Left lobe of liver (tissue), 2 donors: ENCODE results near the gene INPP5K. TPM values are rescaled to one million over a fixed set of nuclear protein-coding genes. Genes with fewer than 3 reads are reported as not detected.
"Not testable (repeated sequence)": the region's sequence is repeated elsewhere in the genome, so short reads cannot be mapped to it uniquely, and the experiment has no call there.

Experiments used
- ATAC-seq: fragments of 200-7000 bp; cut with Tn5 transposase; one replicate; pipeline ENCODE4 v1.9.1; 2020; ENCODE audit warnings: mild to moderate bottlenecking, moderate library complexity
- DNase-seq: peaks from one replicate; pipeline ENCODE4 v3.0.0-alpha.2; 2020; ENCODE audit warnings: low spot score
- total RNA-seq: library from RNA; stranded (reverse); gene quantifications from one replicate; pipeline ENCODE4 v1.2.1, GENCODE V29; 2021
- donor health status: DM: no; HTN: no; CAD: no; lungs with moderate emphysema.
- donor health status: DM: no; HTN: yes; CAD: no.

Gene INPP5K
- total RNA-seq, 1 donor from 2014 or later, result 11.9 TPM

DNA sequence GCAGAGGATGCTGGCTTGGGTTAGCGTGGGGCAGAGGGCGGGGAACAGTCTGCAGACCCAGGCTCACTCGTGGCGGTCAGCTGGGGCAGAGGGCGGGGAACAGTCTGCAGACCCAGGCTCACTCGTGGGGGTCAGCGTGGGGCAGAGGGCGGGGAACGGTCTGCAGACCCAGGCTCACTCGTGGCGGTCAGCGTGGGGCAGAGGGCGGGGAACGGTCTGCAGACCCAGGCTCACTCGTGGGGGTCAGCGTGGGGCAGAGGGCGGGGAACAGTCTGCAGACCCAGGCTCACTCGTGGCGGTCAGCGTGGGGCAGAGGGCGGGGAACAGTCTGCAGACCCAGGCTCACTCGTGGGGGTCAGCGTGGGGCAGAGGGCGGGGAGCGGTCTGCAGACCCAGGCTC lies 7.7 kb downstream of the INPP5K start:
- DNase-seq, ATAC-seq: not testable (repeated sequence)

DNA sequence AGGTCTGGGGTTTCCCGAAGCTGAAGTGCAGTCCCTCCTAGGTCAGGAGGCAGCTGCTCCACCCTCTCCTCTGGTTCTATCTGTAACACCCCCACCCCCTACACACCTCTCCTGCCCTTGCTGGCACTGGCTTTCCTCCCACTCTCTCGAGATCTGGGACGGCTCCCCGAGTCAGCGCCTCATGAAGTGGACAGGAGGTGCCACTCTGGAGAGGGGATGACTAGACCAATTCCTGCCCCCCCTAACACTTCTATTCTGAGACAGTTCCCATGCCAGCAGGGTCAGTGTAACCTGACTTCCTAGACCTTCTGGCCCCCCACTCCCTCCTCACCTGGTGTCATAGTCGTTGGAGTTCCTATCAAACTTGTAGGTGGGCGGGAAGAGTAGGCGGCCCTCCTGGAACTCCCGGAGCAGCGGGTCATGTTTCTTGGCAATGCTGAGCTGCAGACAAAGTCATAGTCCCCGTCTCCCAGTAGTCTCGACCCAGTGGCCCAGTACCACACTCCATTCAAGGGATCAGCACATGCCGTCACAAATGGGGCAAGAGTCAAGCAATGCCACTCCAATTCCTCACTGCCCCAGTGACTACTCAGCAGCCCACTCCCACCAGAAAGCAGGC lies 9.7 kb downstream of the INPP5K start:
- ATAC-seq, result no peak

DNA sequence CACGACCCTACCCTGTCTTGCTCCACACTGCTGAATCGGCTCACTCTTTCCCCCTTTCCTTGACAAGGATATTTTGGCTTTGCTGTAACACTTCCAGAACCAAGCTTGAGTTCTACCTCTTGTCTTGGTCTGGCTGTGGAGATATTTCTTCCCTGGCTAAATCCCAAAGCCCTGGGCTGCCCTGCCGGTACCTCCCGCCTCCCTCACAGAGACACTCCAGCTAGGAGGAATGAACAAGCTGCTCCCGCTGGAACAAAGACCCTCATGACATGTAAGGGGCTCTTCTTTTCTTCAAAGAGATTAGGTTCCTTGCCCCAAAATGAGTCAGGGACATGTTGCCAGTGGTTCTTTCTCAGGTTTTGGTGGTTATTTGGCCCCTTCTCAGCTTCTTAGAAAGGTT lies 10.8 kb downstream of the INPP5K start:
- DNase-seq (no peak), ATAC-seq (no peak)

More for the DNA sequence above, 9.7 kb downstream of the INPP5K start:
- DNase-seq, result no peak

DNA sequence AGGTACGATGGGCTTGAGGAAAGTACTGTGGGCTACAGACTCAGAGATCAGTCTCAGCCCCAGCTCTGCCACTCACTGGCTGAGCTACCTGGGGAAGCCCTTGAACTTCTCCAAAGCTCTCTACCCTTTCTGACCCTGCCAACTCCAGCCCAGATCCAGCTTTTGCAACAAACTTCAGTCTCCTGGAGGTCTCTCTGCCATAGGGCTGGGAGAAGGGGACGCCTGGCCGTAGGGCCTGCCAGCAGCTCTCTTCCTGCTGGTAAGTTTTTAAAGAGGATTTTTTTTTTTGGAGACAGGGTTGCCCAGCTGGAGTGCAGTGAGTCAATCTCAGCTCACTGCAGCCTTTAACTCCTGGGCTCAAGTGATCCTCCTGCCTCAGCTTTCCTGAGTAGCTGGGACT lies 11.5 kb downstream of the INPP5K start:
- no peak for DNase-seq
- ATAC-seq, result no peak

DNA sequence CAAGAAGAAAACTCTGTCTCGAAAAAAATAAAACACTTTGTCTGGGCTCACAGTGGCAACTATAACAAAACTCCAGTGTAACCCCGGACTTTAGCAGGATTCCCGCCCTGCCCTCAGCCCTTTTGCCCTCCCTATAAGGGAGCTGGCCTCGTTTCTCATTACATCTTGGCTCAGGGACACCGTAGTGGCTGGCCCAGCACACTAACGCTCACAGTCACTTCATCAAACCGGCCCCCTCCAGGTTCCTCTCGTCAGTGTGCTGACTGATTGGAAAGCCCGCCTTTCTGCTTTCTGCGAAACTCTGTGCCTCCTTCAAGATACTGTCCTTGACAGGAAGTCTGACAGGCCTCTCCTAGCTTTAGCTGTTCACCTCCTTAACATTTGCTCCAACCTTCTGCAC lies 12.7 kb downstream of the INPP5K start:
- ATAC-seq, result no peak

DNA sequence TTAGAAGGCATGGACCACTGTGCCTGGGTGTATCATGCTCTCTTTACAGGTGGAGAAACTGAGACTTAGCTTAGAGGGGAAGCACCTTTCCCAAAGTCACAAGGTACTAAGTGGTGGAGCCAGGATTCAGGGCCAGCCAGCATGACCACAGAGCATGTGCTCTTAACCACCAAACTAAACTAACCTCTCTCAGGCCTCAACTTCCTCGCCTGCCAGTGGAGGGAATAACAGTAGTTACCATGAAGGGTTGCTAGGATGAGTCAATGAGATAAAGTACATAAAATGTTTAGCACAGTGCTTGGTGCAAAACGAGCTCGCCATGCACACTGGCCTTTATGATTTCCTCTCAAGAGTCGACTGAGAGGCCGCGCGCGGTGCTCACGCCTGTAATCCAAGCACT lies 17.5 kb downstream of the INPP5K start:
- DNase-seq (no peak), ATAC-seq (no peak)

More for the DNA sequence above, 12.7 kb downstream of the INPP5K start:
- no peak for DNase-seq

DNA sequence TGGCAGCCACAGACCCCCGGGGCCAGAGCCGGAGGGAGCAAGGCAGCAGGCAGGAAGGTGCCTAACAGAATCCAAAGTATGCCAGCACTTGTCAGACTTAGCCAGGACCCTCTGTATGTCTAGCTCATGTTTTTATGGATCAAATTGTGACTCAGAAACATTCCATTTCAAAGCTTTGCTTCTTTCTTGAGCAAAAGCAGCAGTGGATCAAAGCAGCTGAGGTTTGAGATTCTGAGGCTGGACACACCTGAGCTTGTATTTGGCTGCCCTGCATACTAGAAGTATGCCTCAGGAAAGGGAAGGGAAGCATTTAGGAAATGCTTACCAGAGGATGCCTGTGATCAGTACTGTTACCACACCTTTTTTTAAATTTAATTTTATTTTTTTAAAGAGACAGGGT lies 18.2 kb downstream of the INPP5K start:
- ATAC-seq (no peak), DNase-seq (no peak)

DNA sequence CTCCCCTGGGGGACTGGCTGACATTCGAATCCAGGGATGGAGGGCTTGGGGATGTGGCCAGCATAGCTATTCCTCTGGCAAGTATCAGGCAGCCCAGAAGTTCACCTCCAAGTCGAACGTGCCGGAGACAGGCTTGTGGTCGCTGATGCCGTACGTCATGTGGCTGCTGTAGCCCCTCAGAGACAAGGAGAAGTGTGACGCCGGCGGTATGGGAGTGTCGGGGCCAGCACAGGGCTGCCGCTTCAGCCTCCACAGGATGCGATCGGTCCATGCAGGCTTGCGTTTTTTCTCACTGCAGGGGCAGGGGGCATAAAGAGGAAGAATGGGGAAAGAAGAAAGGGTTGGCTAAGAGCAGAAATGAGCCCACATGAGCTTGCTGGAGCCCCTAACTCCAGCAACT lies 18.6 kb downstream of the INPP5K start:
- ATAC-seq, result no peak
- DNase-seq, result no peak

DNA sequence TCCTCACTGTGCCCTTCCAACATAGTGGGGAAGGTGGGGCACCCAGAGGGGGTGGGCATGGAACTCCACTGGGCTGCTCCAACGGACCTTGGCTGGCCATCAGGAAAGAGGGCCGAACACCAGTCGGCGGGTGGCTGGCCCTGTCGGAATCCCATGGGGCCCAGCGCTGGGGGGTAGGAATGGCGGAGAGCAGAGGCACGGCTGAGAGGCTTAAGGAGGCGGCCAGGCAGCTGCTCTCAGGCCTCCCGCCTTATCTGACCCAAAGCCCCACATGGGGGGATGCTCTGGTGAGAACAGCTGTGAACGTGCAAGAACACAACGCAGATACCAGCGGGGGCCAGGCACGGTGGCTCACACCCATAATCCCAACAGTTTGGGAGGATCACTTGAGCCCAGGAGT lies 19.5 kb downstream of the INPP5K start:
- ATAC-seq (no peak), DNase-seq (no peak)

DNA sequence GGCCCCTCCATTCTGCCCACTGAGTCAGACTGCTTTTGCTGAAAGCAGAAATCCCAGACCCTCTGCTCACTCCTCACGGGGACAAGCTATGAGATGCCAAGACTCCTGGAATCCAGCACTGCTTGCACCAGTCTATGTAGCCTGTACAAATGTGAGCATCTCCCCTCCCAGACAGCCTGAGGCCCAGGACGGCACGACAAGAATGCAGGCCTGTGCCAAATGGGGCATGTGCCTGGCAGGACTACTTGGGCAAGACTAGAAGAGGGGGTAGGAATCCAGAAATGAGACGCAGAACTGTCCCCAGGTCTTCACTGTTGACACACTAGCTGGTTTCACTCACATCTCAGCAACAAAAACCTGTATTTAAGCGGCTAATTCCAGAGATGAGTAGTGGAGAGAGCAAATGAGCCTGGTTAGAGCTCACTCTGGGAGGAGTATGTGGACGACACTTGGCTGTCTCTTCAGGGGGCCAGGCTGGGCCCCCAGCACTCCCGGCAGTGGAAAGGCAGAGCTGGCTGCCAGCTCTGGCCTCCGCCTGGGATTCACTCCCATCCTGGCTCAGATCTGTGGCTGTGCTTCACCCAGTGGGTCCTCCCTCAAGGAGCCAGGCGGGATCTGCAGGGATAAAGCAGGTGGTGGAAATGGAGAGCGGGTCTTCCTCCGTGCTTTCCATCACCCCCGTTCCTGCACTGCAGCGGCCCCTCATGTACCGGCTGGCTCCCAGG lies 21.0 kb downstream of the INPP5K start:
- ATAC-seq, result no peak
- no peak for DNase-seq

DNA sequence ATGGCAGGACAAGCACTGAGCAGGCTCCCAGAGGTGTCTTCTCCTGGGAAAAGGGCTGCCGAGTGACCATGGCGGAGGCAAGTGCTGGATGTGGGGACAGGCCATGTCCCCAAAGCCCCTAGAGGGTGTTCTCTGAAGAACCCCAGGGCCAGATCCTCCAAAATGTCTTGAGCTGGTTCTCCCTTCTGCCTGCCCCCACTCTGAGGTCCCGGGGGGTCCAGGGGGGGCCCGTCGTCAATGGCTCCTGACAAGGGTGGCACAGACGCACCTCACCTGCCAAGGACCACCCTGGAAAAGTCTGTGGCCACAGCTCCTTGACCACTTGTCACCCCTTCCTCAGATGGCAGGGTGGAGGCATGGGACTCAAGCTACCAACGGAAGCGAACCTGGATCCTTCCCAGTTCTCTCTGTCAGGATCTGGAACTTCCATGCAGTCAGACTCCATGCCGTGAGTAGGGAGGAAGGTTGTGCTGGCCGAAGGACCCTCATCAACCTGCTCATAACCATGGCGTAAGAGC lies 21.6 kb downstream of the INPP5K start:
- ATAC-seq (no peak), DNase-seq (no peak)

DNA sequence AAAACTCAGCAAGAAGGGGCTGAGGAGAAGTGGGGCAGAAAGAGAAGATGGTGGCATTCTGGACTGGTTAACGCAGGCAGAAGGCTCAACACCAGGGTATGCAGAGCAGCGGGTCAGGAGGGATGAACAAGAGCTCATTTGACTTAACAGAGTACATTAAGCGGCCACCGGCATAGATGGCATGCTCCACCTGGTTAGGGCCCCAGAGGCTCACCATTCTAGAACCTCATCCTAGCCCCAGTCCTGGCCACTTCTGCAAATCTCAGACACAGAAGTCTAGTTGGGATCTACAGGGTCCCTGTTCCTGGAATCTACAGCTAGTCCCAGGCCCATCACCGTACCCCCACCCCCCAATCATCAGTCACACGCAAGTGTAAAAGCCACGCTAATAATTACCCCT lies 22.2 kb downstream of the INPP5K start:
- no peak for DNase-seq
- ATAC-seq, result no peak

DNA sequence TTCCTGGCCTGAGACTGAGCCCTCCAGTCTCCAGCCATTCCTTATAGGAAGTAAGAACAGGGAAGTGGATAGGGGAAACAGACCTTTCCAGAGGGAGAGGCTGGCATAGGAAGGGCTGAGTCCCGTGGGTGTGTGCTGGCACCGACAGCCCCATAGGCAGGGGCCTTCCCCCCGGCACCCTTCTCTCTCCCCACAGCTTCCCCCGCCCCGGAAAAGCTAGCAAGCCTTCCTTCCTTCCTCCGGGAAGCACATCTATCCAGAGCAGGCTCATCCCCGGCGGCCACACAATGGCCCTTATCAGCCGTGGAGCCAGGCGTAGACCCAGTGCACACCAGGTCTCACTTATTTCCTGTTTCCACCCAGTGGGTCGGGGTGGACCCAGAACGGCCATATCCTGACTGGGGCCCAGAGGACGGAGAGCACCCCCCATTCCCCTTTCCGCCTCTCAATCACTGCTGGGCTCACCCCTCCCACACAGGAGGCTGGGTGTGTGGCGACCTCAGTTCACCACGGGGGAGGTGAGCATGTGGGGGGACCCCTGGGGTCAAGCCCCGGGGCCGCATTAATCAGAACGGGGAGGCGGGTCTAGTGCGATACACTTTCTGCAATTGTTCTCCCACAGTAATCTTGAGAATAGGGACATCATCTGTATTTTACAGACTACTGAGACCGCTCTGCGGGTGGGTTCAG lies 23.0 kb downstream of the INPP5K start:
- DNase-seq (no peak), ATAC-seq (no peak)

DNA sequence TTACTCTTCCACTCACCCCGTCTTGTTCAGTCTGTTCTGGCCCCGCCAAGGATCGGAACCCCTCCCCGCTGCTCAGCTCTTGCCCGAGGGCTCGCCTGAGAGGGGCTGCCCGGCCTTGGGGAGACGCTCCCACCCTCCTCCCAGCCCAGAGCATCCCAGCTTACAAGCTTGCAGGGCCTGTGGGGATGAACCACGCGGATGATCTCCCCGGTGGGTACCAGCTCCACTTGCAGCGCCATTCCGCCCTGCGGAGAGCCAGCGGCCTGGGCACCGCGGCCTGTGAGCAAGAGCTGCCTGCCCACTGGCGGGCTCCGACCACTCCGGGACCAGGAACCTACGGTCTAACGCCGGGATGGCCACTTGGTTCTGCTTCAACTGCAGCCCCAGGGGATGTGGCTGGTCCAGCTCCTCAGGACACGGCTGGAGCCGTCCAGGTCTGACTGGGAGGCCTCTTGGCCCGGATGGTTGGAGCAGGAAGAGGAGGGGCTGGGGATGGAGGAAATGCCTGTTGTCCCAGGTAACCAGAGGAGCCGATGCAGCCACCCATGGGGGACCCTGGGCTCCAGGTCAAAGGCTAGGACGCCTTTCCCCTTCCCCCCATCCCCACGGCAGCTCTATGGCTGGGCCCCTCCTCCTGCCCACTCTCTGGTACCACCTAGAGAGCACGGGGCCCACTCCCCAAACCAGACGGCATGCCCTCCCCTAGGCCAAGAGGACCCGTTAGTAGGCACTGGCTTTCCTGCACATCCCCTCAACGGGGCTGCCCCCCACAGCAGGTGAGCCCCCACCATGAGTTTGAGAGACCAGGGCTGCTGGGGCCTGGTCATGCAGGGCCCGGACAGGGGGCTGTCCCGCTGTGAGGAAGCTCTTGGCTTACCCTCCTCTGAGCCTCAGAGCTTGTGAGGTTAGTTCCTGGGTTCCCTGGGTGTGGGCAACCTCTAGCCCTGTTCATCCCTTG lies 23.9 kb downstream of the INPP5K start, which contains the start of gene MYO1C:
TSS of gene MYO1C (minus strand) at position 438 of the 958 bp plus-strand sequence. CDS start at position 239, 199 bp downstream.
- ATAC-seq, result no peak
- no peak for DNase-seq

DNA sequence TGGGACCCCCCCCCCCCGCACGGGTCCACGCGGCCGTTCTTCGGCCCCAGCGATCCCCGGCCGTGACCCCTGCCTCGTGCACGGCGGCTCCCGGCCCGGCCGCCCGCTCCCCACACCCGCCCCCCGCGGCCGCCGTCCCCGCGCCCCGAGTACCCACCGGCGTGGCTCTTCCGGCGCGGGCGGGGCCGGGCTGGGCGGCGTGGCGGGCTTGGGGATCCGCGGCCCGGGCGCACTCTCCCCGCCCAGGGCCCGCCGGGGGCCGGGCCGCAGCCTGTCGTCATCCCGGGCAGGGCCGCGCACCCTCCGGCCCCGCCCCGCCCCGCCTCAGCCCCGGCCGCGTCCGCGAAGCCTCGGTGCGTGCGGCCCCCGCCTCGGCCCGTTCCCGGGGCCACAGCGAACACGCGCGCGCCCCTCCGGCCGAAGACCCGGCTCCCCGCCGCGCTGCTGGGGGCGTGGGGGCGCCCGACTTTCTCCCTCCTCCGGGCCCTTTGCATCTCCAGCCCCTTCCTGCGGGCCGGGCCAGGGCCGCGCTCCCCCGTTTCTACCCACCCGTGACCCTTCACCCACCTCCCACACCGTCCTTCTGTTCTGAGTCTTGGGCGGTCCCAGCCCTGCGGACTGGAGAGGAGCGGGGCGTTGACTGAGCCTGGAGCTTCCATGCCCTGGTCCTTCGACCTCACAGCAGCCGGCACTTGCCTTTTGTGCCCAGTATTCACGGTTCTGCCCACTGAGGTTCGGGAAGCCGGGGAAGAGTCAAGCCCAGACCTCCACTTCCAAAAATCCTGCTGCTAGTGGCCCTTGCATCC lies 24.8 kb downstream of the INPP5K start:
- peak; percentile 68 for ATAC-seq

DNA sequence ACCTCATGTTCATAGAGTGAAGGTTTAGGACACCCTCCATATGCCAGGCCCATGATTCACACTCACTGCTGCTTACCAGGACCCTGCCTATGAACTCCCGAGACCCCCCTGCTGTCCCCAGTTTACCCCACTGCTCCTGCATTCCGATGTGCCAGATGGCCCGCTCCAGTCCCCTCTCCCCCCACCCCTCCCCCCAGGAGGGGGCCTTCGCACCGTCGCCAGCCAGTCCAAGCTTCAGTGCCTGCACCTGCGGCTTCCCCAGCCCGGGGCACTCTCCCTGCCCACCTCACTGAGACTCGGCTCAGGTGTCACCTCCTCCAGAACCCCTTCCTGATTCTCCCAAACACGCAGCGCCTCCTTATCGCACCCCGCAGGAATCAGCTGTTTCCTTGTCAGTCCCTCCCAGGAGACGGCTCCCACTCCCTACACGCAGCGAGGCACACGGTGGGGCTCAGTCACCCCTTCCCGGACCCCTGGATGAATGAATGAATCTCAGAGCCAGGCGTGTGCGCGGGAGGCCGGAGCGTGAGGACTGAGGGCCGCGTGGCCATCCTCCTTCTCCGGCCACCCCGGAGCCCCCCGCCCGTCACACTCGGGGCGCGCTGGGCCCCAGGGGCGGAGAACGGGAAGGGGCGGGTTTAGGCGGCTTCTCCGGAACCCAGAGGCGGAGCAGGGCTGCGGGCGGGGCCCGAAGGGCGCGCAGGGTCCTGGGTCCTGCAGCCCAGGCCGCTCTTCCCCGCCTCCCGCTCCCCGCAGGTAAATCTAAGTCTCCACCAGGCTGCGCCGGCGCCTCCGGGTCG lies 25.6 kb downstream of the INPP5K start:
- ATAC-seq (peak; percentile 62), DNase-seq (peak; percentile 77)

More for the DNA sequence above, 24.8 kb downstream of the INPP5K start:
- DNase-seq, result peak; percentile 77

DNA sequence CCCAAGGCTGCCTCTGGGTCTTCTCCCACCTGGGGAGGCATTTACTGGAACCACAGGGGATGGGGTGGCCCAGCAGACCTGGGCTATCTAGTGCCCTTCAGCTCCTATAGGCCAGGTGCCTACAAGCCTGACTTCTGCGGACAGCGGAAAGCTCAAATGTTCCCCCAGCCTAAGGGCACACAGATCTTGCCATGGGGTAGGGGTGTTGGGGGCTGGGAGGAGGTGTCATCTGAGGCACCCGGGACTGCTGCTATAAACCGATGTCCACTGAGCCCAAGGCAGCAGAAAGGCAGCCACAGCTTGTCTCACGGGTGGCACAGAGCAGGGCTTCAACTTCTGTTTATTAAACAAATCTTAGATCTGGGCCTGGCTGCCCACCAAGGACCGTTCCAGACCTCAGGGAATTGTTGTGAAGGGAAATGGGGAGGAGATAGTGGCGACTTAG lies 27.6 kb downstream of the INPP5K start:
- DNase-seq (no peak), ATAC-seq (no peak)

DNA sequence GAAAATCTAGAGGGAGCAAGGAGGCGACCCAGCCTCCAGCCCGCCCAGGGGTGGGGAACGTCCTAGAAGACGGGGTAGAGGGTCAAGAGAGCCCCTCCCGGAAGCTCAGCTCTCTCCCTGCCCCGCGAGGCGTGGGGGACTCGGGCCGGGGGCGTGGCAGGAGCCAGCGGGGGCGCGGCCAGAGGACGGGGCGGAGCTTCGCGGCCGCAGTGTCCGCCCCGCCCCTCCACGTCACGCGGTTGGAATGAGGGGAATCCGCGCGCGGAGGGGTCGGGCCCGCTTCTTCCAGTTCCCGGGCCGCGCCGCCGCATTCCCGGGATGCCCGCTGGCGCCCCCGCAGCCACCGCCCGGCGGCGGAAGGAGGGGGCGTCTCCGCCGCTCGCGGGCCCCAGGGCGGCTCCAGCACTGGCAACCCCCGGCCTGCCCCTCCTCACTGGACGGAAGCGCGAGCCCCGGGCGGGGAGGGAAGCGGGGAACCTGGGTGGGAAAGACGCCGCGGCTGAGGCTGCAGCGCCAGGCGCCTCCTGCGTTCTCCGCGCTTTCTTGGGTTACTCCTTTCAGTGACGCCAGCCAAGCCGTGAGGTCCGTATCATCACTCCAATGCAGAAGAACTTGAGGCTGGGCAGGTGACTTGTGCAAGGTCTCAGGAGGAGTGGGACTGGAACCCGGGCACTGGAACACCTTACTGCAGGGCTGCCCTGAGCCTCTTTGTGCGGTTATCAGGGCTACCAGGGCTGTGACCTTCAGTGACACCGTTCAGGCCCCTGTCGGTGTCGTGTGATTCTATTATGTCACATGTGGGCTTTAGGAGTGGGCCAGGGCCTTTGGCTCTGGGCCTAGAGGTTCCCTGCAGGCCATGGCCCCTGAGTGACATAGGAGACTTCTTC lies 28.2 kb downstream of the INPP5K start:
- ATAC-seq (peak; percentile 67), DNase-seq (peak; percentile 85)
